ENCODE measurements around the gene DDX21.
"Not testable (repeated sequence)": the region's sequence is repeated elsewhere in the genome, so short reads cannot be mapped to it uniquely, and the experiment has no call there.

The DDX21 gene

DNA sequence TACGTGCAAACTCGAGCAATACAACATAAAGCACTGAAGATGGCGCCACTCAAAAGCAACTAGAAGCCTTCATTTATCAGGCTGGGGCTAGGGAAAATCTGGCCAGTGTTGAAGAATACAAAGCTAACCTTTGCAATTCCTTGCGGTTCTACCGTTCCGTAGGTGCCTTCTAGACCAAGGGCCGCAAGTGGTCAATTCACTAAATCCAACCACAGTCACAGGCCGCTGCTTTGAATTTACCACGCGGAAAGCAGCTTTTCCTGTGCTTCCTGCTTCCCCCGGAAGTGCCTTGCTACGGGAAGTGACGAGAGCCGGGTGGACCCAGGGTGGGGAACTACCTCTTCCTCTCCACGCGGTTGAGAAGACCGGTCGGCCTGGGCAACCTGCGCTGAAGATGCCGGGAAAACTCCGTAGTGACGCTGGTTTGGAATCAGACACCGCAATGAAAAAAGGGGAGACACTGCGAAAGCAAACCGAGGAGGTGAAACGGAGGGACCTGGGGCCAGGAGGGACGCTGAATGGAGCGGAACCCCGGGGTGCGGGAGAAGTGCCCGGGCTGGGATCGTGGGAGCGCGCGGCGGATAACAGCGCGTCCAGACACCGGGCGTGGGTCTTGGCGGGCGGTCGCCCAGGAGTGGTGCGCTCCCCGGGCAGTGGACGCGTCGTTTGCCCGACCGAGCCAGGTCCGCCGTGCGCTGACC, at the start of gene DDX21:
Gene DDX21, plus strand, starts transcription at position 339 of the 701 bp plus-strand sequence. Its CDS starts 56 bp downstream, at position 395.
- peak; percentile 95 for DNase-seq

DNA sequence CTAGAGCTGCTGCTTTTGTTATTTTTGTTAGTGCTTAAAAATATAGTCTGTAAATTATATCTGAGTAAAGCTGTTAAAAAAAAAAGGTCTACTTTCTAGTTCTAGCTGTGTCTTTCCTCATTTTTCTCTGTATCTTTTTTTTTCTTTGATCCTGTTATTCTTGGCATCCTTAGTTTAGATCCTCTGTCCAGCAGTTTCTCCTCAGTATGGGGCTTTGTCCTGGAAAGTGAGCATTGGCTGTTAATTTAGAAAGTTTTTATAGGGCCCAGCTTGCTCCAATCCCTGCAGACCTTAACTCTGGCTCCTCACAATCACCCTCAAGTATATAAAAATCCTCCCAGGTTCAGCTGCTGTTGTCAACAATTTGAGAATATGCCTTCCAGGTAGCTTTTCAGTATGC, 31.4 kb upstream of the DDX21 start:
- DNase-seq, result no peak

DNA sequence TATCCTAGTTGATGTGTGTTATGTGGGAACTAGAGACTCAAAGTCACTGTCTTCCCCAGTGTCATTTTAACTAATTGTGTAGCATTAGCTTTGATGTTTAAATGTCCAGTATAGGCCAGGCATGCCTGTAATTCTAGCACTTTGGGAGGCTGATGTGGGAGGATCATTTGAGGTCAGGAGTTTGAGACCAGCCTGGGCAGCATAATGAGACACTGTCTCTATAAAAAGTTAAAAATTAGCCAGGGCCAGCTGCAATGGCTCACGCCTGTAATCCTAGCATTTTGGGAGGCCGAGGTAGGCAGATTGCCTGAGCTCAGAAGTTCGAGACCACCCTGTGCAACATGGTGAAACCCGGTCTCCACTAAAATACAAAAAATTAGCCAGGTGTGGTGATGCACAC, 30.5 kb upstream of the DDX21 start:
- DNase-seq, result no peak

DNA sequence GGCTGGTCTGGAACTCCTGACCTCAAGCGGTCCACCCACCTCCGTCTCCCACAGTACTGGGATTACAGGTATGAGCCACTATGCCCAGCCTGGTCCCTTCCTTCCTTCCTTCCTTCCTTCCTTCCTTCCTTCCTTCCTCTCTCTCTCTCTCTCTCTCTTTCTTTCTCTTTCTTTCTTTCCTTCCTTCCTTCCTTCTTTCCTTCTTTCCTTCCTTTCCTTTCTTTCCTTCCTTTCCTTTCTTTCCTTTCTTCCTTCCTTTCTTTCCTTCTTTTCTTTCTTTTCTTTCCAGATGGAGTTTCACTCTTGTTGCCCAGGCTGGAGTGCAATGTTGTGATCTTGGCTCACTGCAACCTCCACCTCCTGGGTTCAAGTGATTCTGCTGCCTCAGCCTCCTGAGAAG, 26.8 kb upstream of the DDX21 start:
- not testable (repeated sequence) for DNase-seq

DNA sequence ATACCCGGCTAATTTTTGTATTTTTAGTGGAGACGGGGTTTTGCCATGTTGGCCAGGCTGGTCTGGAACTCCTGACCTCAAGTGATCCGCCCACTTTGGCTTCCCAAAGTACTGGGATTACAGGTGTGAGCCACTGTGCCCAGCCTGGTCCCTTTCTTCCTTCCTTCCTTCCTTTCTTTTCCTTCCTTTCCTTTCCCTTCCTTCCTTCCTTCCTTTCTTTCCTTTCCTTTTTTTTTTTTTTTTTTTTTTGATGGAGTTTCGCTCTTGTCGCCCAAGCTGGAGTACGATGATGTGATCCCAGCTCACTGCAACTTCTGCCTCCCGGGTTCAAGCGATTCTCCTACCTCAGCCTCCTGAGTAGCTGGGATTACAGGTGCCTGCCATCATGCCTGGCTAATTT, 26.1 kb upstream of the DDX21 start:
- not testable (repeated sequence) for DNase-seq

DNA sequence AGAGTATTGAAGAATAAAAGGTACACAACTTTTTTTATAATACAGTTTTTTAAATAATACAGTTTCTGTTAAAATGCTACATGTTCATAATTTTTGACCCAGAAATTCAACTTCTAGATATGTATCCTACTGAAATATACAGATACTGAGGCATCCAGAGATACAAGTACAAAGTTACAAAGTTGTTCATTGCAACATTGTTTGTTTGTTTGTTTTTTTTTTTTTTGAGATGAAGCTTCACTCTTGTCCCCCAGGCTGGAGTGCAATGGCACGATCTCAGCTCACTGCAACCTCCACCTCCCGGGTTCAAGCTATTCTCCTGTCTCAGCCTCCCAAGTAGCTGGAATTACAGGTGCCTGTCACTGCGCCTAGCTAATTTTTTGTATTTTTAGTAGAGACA, 23.1 kb upstream of the DDX21 start:
- not testable (repeated sequence) for DNase-seq

DNA sequence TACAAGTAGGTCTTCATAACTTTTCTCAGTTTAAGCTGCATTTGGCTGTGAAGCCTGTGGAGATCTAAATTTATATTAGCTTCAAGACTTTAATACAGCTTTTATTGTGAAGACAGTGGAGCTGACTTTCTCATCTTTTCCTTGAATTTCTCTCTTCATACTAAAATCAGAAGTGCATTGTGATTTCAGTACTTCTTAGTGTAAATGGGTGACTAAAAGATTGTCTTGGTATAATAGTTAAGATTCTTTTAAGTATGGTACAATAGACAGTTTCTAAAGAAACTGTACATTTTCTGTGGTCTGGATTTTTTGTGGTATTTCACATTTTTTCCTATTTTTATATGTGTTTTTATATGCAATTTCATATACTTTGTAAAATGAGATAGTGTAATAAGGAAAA, 21.0 kb upstream of the DDX21 start:
- DNase-seq, result no peak

DNA sequence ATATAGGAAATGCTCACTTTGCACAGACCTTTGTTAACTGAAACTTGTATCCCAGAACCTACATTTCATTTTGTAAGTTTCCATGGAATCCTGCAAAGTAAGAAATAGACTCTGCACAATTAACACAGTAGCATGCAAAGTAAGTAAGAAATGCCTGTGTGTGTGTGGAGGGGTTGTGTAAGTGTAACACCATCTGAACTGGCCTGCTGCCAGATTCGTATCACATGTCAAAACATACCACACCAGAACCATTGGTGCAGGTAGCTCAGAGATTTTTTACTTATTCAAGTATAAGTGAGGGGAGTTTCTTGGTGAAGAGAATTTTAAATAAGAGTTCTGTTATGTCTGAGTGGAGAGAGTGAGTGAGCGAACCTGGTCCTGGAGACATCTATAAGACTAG, 17.9 kb upstream of the DDX21 start:
- no peak for DNase-seq

DNA sequence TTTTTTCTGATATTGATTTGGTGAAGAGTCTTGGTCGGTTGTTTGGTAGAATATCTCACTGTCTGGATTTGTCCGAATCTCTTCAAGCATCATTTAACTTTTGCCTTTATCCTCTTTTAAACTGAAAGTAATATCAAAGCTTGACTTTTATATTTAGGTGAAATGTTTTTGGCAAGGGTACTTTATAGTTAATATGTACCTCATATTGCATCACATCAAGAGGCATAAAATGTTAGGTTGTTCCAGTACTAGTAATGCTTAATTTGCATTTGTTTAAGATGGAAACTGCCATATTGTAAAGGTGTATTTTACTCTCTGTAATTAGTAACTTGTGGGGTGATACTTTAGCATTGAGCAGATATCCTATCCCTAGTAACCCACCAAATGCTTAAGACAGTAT, 17.1 kb upstream of the DDX21 start:
- DNase-seq, result no peak

DNA sequence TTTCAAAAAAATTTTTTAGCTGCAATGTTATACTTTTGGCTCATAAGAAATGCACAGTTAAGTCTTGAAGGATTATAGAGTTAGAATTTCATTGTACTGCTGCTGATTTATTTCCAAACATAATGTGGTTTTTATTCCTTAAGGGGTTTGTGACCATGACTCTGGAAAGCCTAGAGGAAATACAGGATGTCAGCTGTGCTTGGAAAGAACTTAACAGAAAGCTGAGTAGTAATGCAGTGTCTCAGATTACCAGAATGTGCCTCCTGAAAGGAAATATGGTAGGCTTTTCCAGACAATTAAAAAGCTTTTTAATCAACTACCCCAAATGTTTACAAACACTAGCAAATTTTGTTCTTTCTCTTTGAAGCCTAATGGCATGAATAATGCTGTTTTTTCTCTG, 15.1 kb upstream of the DDX21 start:
- DNase-seq, result not testable (repeated sequence)

DNA sequence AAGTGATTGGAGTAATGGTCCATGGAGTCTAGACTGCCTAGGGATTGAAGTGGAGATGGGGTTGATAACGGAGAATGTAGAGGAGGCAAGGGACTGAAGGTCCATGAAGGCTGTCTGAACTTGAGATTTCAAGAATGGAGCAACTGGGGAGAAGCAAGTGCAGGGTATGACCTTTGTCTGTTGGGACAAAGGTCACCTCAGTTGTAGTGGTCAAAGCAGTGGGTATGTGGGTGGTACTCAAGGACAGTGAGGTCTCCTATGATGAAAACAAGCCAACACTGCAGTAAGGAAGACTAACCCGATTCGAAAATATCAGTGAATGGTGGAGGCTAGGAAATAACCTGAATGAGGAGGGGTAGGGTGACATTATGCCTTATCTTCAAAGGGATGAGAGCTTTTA, 5.4 kb upstream of the DDX21 start:
- DNase-seq, result no peak

DNA sequence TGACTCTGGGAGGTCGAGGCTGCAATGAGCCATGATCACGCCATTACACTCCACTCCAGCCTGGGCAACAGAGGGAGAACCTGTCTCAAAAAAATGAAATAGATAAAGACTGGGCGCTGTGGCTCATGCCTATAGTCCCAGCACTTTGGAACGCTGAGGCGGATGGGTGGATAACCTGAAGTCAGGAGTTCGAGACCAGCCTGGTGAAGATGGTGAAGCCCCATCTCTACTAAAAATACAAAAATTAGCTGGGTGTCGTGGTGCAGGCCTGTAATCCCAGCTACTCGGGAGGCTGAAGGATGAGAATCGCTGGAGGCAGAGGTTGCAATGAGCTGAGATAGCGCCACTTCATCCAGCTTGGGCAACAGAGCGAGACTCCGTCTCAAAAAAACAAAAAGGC, 1.1 kb upstream of the DDX21 start:
- no peak for DNase-seq

DNA sequence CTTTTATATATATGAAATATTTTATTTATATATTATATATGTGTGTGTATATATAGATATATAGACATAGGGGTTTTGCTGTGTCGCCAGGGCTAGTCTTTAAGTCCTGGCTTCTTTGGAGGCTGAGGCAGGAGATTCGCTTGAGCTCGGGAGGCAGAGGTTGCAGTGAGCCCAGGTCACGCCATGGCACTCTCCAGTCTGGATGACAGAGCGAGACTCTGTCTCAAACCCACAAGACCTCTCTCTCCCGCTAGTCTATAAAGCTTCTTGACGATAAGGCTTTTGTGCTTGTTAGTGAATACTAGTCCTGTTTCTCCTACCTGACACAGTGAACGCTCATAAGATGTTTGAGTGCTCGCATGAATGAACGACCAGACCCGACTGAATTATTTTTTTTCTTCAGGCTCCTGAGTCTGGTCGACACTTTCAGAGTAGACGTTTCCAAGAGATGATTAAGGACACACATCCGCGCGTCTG, 577 bp upstream of the DDX21 start:
- no peak for DNase-seq

DNA sequence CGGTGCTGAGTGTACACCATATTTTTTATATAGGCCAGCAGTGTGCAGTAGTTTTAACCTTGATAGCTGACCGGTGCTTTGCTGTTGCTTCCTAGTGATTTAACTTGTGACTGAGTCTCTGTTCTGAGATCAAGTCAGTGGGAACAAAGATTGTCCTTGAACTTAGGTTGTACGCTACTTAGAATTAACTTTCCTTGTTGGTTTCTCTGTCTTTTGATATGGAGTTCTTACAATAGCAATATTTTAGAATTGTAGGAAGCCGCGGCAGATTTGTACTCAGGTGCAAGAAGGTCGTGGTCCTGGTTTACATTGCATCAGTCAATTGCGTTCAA, 1.3 kb downstream of the DDX21 start:
- DNase-seq, result no peak

DNA sequence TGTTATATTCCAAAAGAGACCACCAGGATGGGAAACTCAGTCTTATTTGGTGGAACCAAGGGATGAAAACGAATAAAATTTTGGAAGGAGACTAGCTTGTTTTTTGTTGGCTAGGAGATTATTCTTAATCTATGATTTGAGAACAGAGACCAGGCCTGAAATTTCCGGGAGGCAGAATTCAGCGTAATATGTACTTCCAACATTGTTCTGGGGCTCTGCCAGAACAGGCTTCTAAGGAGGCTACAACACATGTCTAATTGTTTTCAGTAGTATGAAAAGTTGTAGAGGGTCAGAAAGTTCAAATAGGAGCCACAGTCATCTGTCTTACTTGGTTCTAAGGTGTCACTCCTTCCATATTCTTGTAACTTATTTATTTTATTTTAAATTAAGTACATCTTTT, 1.7 kb downstream of the DDX21 start:
- no peak for DNase-seq

DNA sequence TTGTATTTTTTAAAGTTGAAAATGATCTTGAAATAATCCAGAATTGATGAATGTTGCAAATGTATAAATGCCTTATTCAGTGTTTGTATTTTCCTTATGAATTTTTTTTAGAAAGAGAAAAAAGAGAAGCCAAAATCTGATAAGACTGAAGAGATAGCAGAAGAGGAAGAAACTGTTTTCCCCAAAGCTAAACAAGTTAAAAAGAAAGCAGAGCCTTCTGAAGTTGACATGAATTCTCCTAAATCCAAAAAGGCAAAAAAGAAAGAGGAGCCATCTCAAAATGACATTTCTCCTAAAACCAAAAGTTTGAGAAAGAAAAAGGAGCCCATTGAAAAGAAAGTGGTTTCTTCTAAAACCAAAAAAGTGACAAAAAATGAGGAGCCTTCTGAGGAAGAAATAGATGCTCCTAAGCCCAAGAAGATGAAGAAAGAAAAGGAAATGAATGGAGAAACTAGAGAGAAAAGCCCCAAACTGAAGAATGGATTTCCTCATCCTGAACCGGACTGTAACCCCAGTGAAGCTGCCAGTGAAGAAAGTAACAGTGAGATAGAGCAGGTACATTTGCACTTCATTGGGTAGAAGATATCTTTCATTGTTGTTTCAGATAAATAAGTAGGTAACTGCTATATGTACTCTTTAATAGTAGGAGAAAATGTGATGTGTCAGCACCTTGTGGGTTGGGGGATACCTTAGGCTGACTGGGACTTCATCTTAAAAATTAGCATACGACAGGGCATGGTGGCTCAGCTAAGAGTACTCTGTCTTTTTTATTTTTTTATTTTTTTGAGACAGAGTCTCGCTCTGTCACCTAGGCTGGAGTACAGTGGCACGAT, 3.9 kb downstream of the DDX21 start:
- DNase-seq, result no peak

DNA sequence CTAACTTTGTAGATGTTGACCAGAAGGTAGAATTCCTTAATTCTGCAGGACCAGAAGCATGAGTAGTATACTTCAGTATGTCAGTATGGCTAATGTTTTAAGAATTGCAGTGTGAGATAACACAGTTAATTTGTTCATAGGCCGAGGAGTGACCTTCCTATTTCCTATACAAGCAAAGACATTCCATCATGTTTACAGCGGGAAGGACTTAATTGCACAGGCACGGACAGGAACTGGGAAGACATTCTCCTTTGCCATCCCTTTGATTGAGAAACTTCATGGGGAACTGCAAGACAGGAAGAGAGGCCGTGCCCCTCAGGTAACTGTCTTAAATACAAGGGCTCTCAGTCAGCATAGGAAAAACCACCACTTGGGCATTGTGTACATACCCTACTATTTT, 7.2 kb downstream of the DDX21 start:
- DNase-seq, result no peak

DNA sequence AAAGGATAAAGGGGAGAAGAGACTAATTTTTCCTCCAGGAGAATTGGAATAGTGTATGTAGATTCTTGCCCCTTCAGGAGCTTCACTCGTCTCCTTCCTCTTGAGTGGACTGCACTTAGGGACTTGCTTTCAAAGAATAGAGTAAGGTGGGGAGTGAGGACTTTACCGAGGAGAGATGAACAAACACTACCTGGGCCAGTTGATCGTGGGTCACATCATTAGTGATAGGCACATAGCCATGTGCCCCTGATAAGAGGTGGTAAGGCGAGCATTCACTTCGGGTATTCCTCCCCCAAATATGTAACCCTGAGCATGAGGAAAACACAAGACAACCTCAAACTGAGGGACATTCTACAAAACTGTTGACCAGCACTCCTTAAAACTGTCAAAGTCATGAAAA, 18.0 kb downstream of the DDX21 start:
- no peak for DNase-seq

DNA sequence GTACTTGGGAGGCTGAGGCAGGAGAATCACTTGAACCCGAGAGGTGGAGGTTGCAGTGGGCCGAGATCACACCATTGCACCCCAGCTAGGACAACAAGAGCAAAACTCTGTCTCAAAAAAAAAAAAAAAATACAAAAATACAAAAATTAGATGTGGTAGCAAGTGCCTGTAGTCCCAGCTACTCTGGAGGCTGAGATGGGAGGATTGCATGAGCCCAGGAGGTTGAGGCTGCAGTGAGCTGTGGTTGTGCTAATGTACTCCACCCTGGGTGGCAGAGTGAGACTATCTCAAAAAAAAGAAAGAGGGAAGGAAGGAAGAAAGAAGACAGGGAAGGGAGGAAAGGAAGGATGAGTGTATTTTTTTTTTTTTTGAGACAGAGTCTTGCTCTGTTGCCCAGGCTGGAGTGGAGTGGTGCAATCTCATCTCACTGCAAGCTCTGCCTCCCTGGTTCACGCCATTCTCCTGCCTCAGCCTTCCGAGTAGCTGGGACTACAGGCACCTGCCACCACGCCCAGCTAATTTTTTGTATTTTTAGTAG, 20.0 kb downstream of the DDX21 start:
- not testable (repeated sequence) for DNase-seq

DNA sequence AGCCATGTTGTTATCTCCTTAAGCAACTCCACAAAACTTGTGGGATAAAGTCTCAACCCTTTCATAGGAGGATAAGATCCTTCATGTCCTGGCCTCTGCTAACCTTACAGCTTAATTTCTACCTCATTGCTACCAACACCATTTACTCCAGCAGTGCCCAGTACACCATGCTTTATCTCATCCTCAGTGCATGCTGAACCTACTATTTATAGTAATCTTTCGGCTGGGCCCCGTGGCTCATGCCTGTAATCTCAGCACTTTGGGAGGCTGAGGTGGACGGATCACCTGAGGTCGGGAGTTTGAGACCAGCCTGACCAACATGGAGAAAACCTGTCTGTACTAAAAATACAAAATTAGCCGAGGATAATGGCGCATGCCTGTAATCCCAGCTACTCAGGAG, 23.8 kb downstream of the DDX21 start:
- not testable (repeated sequence) for DNase-seq

DNA sequence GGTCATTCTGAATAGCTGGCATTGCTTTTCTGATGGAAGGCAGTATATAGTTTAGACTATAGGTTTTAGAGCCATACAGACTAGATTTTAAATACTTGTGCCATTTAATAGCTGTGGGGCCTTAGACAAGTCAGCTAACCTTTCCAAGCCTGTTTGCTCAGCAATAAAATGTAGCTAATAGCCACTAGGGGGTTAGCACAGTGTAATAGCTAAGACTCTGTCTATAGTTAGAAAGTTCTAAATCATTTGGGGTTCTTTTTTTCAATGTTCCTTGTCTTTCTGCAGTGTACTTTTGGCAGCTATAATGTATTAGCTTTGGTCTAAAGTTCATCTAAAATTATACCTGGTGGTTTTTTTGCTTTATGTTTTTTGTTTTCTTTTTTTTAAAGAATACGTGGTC, 25.1 kb downstream of the DDX21 start:
- no peak for DNase-seq

DNA sequence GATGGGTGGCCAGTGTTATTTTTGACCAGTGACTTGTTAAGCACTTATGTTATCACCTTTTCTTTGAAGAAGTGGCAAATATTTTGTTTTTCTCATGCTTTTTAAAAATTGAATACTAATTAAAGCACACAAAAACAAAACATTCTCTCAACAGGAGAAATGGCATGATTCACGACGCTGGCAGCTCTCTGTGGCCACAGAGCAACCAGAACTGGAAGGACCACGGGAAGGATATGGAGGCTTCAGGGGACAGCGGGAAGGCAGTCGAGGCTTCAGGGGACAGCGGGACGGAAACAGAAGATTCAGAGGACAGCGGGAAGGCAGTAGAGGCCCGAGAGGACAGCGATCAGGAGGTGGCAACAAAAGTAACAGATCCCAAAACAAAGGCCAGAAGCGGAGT, 26.4 kb downstream of the DDX21 start:
- DNase-seq, result no peak

DNA sequence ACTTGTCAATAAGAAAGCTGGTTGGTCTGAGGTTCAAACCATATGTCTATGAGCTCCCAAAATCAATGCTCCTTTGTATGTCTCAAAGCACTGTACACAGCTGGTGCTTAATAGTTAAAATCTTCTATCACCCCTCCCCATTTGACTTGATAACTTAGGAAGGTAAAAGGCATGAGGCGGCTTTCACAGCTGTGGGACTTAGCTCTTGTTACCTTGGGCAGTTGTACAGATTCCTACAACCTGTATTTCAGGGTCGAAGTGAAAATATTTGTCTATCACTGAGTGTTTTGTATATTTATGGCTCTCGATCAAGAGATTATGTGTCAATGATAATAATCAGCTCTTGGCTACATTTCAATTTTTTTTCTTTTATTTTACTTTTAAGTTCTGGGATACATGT, 31.6 kb downstream of the DDX21 start:
- no peak for DNase-seq
